Natural killer cell treated with Interleukin-12 subunit alpha and Interleukin-12 subunit beta and Interleukin-15 and Interleukin-18, amount 100 ng/mL, for 72 hours (primary cell): ENCODE results near the gene SAA4. TPM values are rescaled to one million over a fixed set of nuclear protein-coding genes. Genes with fewer than 3 reads are reported as not detected.
"Not testable (repeated sequence)": the region's sequence is repeated elsewhere in the genome, so short reads cannot be mapped to it uniquely, and the experiment has no call there.

Source experiments
- ATAC-seq, 2 donors: fragments of 150-1000 bp; cut with Tn5 transposase in 1 of 2; sonication (Bioruptor Pico), chemical (Tn5 transposase) in 1 of 2; 2 replicates each; pipeline ENCODE4 v1.10.0; 2021
- DNase-seq: peaks from one replicate; pipeline ENCODE4 v3.0.0; 2022; ENCODE audit warnings: low spot score
- H3K27ac Mint-ChIP-seq, 2 donors: 1 replicate in 1 of 2; 2 replicates in 1 of 2; pipeline ENCODE4 v1.8.0; 2022; ENCODE audit warnings: mixed read lengths in 2 of 2, mild to moderate bottlenecking in 1 of 2, moderate library complexity in 1 of 2
- H3K27me3 Mint-ChIP-seq, 2 donors: 1 replicate in 1 of 2; 2 replicates in 1 of 2; pipeline ENCODE4 v1.8.0; 2022; ENCODE audit warnings: mixed read lengths in 2 of 2
- H3K36me3 Mint-ChIP-seq: one replicate; pipeline ENCODE4 v1.8.0; 2022; ENCODE audit warnings: mixed read lengths
- H3K4me1 Mint-ChIP-seq, 2 donors: 1 replicate in 1 of 2; 2 replicates in 1 of 2; pipeline ENCODE4 v1.8.0; 2022; ENCODE audit warnings: low read depth in 2 of 2, mixed read lengths in 2 of 2, mild to moderate bottlenecking in 1 of 2
- H3K4me3 Mint-ChIP-seq: one replicate; pipeline ENCODE4 v1.8.0; 2022; ENCODE audit warnings: mixed read lengths
- H3K9me3 Mint-ChIP-seq: 2 replicates; pipeline ENCODE4 v1.8.0; 2022; ENCODE audit warnings: mixed read lengths
- total RNA-seq, 2 donors: library from RNA; stranded (reverse); gene quantifications; one replicate each; pipeline ENCODE4 v1.2.3, GENCODE V29; 2022

The SAA4 gene
- total RNA-seq, 2 donors from 2014 or later: not detected

DNA sequence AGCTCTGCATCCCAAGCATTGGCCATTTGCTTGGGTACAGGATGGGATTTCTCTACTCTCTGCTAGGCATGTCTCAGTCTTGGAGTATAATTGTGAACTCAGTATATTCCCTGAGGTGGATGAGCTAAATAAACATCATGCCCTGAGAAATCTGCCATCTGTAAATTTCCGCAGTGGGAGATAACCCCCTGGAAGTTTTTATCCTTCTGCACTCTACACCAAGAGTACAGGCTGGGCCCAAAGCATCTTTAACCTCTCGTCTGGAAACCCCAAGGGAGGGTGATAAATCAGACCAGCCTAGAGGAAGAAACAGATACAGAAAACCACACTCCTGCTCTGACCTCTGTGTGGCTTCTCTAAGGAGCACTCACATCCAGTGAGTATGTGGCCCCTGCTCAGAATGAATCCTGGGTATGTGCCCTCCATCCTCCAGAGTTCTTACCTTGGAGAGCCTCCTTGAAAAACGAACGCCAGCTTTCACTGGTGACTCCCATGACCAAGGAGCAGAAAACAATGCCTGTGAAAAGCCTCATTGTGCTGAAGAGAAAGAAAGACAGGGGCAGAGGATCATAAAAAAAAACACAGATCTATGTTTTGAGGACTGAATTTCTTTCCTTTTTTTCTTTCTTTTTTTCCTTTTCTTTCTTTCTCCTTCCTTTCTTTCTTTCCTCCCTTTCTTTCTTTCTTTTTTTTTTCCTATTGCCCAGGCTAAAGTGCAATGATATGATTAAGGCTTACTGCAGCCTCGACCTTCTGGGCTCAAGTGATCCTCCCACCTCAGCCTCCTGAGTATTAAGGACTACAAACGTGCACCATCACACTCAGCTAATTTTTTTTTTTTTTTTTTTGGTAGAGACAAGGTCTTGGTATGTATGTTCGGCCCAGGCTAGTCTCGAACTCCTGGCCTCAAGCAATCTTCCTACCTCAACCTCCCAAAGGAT is 938 bp downstream of the SAA4 start:
- no peak overlapping the region for H3K4me3 Mint-ChIP-seq
- no peaks in the 10 kb centered on the region for H3K9me3 Mint-ChIP-seq
- DNase-seq: no peak
- peaks cover 39 to 46% of the 10 kb centered on the region in 2 donors for H3K27me3 Mint-ChIP-seq
- H3K4me1 Mint-ChIP-seq: no peaks in the 10 kb centered on the region
- no peak for ATAC-seq
- H3K27ac Mint-ChIP-seq: no peak overlapping the region
- no peaks in the 10 kb centered on the region for H3K36me3 Mint-ChIP-seq

DNA sequence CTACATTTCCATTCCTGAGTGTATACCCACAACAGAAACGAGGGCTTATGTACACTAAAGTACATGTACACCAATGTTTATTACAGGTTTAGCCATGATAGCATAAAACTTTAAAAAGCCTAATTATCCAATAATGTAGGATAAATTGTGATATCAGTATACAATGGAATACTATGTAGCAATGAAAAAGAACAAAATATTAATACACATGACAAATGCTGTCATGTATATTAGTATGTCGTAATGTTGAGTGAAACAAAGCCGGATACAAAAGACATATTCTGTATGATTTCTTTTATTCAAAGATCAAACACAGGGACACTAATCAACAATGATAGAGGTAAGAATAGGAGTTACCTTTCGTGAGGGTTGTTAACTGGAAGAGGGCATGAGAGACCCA is 2.7 kb downstream of the SAA4 start:
- Mint-ChIP-seq H3K27me3 (peaks cover 30 to 31% of the 10 kb centered on the region in 2 donors), H3K4me3 (no peak overlapping the region), H3K36me3 (no peaks in the 10 kb centered on the region), H3K27ac (no peak overlapping the region), H3K4me1 (no peaks in the 10 kb centered on the region), H3K9me3 (no peaks in the 10 kb centered on the region)
- ATAC-seq (no peak), DNase-seq (no peak)

DNA sequence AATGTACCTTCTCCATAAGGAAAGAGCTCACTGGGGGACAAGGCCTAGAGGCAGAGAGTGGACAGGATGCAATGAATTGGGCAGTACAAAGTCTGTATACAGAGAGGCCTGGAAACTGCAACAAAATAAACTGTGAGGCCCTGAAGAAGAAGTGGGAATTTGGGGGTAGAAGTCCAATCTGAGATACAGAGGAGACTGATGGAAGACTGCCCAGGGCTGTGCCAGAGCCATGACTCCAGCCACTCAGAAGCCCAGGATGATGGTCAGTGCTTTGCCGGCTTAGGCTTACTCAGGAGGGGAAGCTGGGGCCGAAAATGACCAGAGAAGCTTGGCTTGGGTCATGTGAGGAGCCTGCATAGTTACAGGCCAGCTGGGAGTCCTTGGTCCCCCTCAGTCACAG is 5.7 kb downstream of the SAA4 start:
- ATAC-seq: peak in 1 of 2 donors; percentile 44
- Mint-ChIP-seq H3K27ac (no peak overlapping the region), H3K9me3 (no peaks in the 10 kb centered on the region), H3K27me3 (peaks cover 13 to 22% of the 10 kb centered on the region in 2 donors), H3K36me3 (no peaks in the 10 kb centered on the region), H3K4me1 (no peaks in the 10 kb centered on the region), H3K4me3 (no peak overlapping the region)
- no peak for DNase-seq

DNA sequence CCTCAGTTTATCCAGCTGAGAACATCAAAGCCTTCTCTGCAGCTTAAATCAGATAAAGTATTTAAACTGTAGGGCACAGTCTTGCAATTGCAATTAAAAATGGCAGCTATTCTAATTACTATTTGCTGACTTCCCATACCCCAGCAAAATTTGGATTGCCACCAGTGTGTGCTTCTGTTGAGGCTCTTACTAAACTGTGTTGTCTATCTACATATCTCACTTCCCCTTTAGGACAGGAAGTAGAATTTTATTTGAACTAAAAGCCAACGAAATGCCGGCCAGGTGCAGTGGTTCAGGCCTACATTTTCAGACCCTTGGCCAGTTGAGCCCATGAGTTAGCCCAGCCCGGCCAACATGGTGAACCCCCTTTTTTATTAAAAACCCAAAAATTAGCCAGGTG is 7.1 kb downstream of the SAA4 start:
- ATAC-seq: no peak

DNA sequence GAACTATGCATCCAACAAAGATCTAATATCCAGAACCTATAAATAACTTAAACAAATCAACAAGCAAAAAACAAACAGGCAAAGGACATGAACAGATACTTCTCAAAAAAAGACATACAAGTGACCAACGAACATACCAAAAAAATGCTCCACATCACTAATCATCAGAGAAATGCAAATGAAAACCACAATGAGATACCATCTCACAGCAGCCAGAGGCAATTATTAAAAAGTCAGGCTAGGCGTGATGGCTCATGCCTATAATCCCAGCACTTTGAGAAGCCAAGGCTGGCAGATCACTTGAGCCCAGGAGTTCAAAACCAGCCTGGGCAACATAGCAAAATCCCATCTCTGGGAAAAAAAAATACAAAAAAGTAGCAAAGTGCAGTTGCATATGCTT is 10.7 kb downstream of the SAA4 start:
- H3K27ac Mint-ChIP-seq: no peak overlapping the region
- no peaks in the 10 kb centered on the region for H3K9me3 Mint-ChIP-seq
- H3K4me3 Mint-ChIP-seq: no peak overlapping the region
- H3K4me1 Mint-ChIP-seq: no peaks in the 10 kb centered on the region
- no peaks in the 10 kb centered on the region for H3K36me3 Mint-ChIP-seq
- DNase-seq (no peak), ATAC-seq (no peak)
- H3K27me3 Mint-ChIP-seq: peaks cover 0 to 10% of the 10 kb centered on the region in 2 donors

More for the DNA sequence above, 7.1 kb downstream of the SAA4 start:
- Mint-ChIP-seq H3K9me3 (no peaks in the 10 kb centered on the region), H3K27ac (no peak overlapping the region), H3K4me3 (no peak overlapping the region), H3K36me3 (no peaks in the 10 kb centered on the region), H3K27me3 (peaks cover 9 to 21% of the 10 kb centered on the region in 2 donors), H3K4me1 (no peaks in the 10 kb centered on the region)
- no peak for DNase-seq

DNA sequence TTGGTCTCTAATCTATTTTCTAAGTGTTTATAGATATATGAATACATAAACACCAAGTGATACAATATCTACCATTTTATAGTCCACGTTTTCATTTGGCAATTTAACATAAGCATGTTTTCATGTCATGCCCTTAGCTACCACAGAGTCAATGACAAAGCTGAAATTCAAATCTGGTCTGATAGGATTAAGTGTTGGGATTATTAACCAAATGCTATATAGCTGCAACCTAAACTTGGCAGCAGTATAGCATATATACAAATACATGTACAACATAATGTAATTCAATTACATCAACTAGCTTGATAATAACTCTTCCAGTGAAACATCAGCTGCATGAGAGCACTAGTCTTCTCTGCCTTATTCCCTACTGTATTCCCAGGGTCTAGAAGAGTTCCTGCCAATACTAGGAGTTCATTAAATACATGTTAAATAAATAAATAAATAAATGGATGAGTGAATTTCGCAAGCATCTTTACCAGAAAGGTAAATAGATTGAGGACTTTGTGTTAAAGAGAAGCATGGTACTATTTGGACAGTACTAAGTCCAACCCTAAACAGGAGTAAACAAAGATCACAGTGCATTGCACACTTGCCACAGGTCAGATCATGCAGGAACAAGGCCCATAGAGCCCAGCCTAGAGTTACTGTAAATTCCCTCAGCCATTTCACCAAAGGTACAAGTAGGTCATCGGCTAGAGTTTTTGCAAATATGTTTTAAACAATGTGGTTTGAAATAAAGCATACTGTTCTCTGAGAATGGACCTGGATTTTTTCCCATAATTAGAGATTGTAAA is 12.8 kb downstream of the SAA4 start:
- peaks cover 5 to 16% of the 10 kb centered on the region in 2 donors for H3K27me3 Mint-ChIP-seq
- DNase-seq: no peak
- H3K4me3 Mint-ChIP-seq: no peak overlapping the region
- no peak overlapping the region for H3K27ac Mint-ChIP-seq
- H3K9me3 Mint-ChIP-seq: no peaks in the 10 kb centered on the region
- ATAC-seq: no peak
- H3K36me3 Mint-ChIP-seq: no peaks in the 10 kb centered on the region
- no peaks in the 10 kb centered on the region for H3K4me1 Mint-ChIP-seq

DNA sequence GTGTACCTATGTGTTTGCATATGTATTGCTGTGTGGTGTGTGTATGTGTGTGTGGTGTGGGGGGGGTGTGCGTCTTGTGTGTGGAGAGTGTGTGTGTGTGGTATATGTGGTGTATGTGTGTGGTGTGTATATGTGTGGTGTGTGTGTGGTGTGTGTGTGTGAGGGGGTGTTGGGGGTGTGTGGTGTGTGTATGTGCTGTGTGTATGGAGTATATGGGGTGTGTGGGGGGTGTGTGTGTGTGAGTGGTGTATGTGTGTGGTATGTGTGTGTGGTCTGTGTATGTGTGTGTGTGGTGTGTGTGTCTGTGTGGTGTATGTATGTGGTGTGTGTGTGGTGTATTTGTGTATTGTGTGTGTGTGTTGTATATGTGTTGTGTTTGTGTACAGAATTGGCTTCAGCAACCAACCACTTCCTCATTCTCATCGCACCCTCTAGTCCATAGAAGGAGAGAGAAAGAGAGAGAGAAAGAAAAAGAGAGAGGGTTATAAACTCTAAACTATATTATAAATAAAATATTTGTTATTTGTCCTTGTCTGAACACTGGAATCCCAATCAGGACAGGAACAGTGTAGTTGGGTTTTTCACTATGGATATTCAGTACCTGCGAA is 13.7 kb downstream of the SAA4 start:
- Mint-ChIP-seq H3K27ac (no peak overlapping the region), H3K9me3 (no peaks in the 10 kb centered on the region), H3K36me3 (no peaks in the 10 kb centered on the region), H3K4me3 (no peak overlapping the region), H3K4me1 (no peaks in the 10 kb centered on the region), H3K27me3 (peaks cover 14 to 20% of the 10 kb centered on the region in 2 donors)
- ATAC-seq: peak in 1 of 2 donors; percentile 41
- DNase-seq: no peak

DNA sequence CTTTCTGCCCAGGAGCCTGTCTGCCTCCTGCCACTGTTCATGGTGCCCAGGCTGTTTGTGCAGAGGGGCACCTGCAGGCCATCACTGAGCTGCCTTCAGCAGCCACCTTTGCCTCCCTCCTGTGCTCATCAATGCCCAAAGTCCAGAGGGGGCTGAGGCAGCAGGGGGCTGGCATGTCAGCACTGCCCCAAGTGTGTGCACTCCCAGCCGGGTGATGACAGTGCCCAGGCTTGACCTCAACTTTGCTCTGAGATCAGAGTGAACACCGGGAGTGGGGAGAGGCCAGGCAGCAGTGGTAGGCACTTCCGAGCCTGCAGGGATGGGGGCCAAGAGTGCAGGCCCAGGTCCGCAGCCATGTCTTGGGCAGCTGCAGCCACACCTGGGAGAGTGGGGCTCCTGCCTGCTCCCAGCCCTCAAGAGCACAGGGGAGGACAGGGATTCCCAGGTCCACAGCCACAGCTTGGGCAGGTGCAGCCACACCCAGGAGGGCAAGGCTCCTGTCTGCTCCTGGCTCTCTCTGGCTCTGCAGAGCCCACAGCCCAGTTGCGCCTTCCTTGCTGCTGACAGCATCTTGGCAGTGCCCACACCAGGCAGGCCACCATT is 15.2 kb downstream of the SAA4 start:
- H3K27me3 Mint-ChIP-seq: peaks cover 24 to 26% of the 10 kb centered on the region in 2 donors
- no peaks in the 10 kb centered on the region for H3K4me1 Mint-ChIP-seq
- H3K4me3 Mint-ChIP-seq: no peak overlapping the region
- ATAC-seq (peak; percentile 13 to 48), DNase-seq (no peak)
- no peak overlapping the region for H3K27ac Mint-ChIP-seq
- no peaks in the 10 kb centered on the region for H3K36me3 Mint-ChIP-seq
- H3K9me3 Mint-ChIP-seq: no peaks in the 10 kb centered on the region

DNA sequence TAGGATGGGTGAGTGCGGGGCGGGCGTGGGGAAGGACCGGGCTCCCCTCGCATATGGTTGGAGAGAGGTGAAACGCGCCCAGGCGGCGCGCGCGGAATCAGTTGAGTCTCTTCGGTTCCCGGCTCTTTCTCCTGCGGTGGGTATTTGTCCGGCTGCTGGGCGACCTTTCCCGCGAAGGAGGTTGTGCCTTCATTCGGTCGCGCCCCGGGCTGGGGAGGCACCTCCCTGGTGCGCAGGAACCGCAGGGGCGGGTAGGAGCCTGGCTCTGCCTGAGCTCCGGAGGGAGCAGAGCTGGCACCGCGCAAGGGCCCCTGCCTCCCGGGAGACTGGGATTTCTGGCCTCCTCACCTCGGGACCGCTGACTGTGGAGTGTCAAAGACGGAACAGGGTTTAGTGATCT is 27.5 kb downstream of the SAA4 start:
- Mint-ChIP-seq H3K36me3 (no peaks in the 10 kb centered on the region), H3K4me1 (no peaks in the 10 kb centered on the region), H3K4me3 (no peak overlapping the region), H3K9me3 (no peaks in the 10 kb centered on the region), H3K27ac (no peak overlapping the region), H3K27me3 (peaks cover 44 to 48% of the 10 kb centered on the region in 2 donors)
- ATAC-seq: peak in 1 of 2 donors; percentile 32
- DNase-seq: no peak

DNA sequence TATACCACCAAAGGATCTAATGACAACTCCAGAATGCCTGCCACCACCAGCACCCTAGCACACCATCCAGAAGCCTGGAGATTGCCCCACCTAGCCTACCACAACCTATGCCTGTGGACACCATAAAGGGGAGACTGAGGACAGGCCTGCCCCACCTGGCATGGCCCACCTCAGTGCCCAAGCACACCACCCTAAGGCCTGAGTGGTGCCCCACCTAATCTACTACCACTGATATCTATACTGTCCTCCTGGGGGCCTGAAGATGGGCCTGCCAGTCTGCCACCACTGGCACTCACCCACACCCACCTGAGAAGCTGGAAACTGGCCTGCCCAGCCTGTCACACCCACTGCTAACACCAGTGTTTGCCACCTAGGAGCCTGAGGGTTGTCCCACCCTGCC is 31.8 kb downstream of the SAA4 start:
- Mint-ChIP-seq H3K4me3 (no peak overlapping the region), H3K9me3 (no peaks in the 10 kb centered on the region), H3K27ac (no peak overlapping the region), H3K27me3 (peaks cover 49 to 59% of the 10 kb centered on the region in 2 donors), H3K36me3 (no peaks in the 10 kb centered on the region), H3K4me1 (no peaks in the 10 kb centered on the region)
- ATAC-seq (peak in 1 of 2 donors; percentile 55), DNase-seq (no peak)

DNA sequence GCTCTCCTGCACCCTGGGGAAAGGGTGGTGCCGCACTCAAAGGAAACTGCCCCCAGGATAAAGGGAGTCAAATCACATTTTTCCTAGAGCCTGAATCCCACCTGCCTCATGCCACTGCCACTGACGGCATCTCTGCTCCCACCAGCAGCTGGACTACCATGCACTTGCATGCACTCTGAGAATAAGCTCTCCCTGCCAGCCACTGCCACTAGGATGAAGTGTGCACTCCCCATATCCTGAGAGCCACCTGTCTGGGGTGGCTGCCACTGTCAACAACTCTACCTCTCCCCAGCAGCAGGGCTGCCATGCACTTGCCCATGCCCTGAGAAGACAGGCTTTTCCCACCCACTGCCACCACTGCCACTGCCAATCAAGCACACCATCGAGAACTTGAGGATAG is 32.4 kb downstream of the SAA4 start:
- H3K4me3 Mint-ChIP-seq: no peak overlapping the region
- H3K36me3 Mint-ChIP-seq: no peaks in the 10 kb centered on the region
- DNase-seq: no peak
- no peak for ATAC-seq
- peaks cover 50 to 57% of the 10 kb centered on the region in 2 donors for H3K27me3 Mint-ChIP-seq
- no peaks in the 10 kb centered on the region for H3K9me3 Mint-ChIP-seq
- H3K27ac Mint-ChIP-seq: no peak overlapping the region
- H3K4me1 Mint-ChIP-seq: no peaks in the 10 kb centered on the region

DNA sequence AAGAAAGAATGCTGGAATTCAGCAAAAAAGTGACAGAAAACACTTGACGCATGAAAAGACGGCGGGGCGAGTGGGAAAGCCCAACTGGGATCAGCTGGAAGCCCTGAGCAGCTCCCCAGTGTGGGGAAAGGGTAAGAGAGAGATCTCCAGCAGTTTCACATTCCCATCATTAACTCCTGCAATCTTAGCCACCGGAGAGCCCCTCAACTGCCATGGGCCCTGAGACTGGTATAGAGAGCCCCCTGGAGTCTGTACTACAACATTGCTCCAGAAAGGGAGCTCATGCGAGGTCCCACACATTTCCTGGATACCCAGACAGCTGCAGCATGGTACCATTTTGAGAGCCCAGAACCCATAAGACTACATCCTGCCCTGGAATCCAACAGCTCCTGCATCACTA is 32.9 kb downstream of the SAA4 start:
- ATAC-seq (peak in 1 of 2 donors; percentile 54), DNase-seq (no peak)
- H3K27ac Mint-ChIP-seq: no peak overlapping the region
- no peaks in the 10 kb centered on the region for H3K9me3 Mint-ChIP-seq
- H3K4me1 Mint-ChIP-seq: no peaks in the 10 kb centered on the region
- H3K27me3 Mint-ChIP-seq: peaks cover 48 to 57% of the 10 kb centered on the region in 2 donors
- no peaks in the 10 kb centered on the region for H3K36me3 Mint-ChIP-seq
- no peak overlapping the region for H3K4me3 Mint-ChIP-seq

DNA sequence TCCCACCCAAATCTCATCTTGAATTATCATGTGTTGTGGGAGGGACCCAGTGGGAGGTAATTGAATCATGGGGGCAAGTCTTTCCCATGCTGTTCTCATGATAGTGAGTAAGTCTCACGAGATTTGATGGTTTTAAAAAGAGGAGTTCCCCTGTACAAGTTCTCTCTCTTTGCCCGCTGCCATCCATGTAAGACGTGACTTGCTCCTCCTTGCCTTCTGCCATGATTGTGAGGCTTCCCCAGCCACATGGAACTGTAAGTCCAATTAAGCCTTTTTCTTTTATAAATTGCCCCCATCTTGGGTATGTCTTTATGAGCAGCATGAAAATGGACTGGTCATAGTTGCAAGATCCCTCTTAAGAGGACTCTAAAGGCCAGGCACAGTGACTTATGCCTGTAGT is 38.9 kb downstream of the SAA4 start:
- H3K27me3 Mint-ChIP-seq: peaks cover 27 to 36% of the 10 kb centered on the region in 2 donors
- not testable (repeated sequence) for ATAC-seq, H3K36me3 Mint-ChIP-seq, H3K4me3 Mint-ChIP-seq, H3K4me1 Mint-ChIP-seq, DNase-seq, H3K27ac Mint-ChIP-seq, H3K9me3 Mint-ChIP-seq
